HEK293 (cell line): ENCODE measurements around the gene VAV2.
A peak's percentile ranks its signal among the peaks of the same experiment; 100 is the strongest.

Experiments
- CTCF ChIA-PET: fragments of 350-600 bp; formaldehyde crosslinking; extraction: SDS; loops from one replicate; lab custom pipeline; 2021; ENCODE audit warnings: antibody characterized with exemption; lab: Yijun Ruan, JAX
- POLR2A ChIA-PET: fragments of 300-600 bp; formaldehyde crosslinking; extraction: SDS; loops from one replicate; lab custom pipeline; 2020; ENCODE audit warnings: antibody characterized with exemption, inconsistent platforms; lab: Yijun Ruan, JAX
- H3K27ac ChIP-seq: fragments of 200-500 bp; sonication (Bioruptor generic); 2 replicates; pipeline ENCODE4 v1.5.1; 2014; ENCODE audit warnings: low read depth, low read length, control low read depth, inconsistent platforms; ENCODE audit errors: extremely low read depth
- H3K36me3 ChIP-seq, 2 experiments: fragments of 200-500 bp in 1 of 2; sonication (Bioruptor generic) in 1 of 2; 1 replicate in 1 of 2; 2 replicates in 1 of 2; pipeline ENCODE4 v1.5.1; 2014 to 2017; ENCODE audit warnings: inconsistent platforms in 2 of 2, low read length in 2 of 2; ENCODE audit not compliant: control insufficient read depth in 2 of 2, insufficient read depth in 1 of 2
- H3K4me1 ChIP-seq: fragments of 200-500 bp; sonication (Bioruptor generic); 2 replicates; pipeline ENCODE4 v1.5.1; 2014; ENCODE audit warnings: mild to moderate bottlenecking, low read length, inconsistent platforms; ENCODE audit not compliant: control insufficient read depth, insufficient read depth
- H3K4me3 ChIP-seq: 2 replicates; pipeline ENCODE4 v1.5.1; 2011; ENCODE audit warnings: low read depth, mild to moderate bottlenecking, control low read depth, low read length, moderate library complexity
- H3K9me3 ChIP-seq: fragments of 200-500 bp; sonication (Bioruptor generic); 2 replicates; pipeline ENCODE4 v1.5.1; 2014; ENCODE audit warnings: low read depth, low read length, inconsistent platforms; ENCODE audit not compliant: control insufficient read depth, insufficient read depth
- CTCF ChIP-seq: fragments of 450-650 bp; formaldehyde crosslinking; IDR thresholded peaks from 2 replicates; pipeline ENCODE4 v1.5.1; 2016; ENCODE audit warnings: missing biosample characterization, missing genetic modification characterization
- GLIS1 ChIP-seq: fragments of 450-650 bp; formaldehyde crosslinking; IDR thresholded peaks from 2 replicates; pipeline ENCODE4 v1.5.1; 2016; ENCODE audit warnings: missing biosample characterization, missing genetic modification characterization
- OVOL3 ChIP-seq: fragments of 450-650 bp; formaldehyde crosslinking; IDR thresholded peaks from 2 replicates; pipeline ENCODE4 v1.5.1; 2016; ENCODE audit warnings: missing biosample characterization, missing genetic modification characterization
- PRDM1 ChIP-seq: fragments of 450-650 bp; formaldehyde crosslinking; IDR thresholded peaks from 2 replicates; pipeline ENCODE4; 2016; ENCODE audit warnings: missing biosample characterization, missing genetic modification characterization
- SCRT2 ChIP-seq: fragments of 450-650 bp; formaldehyde crosslinking; IDR thresholded peaks from 2 replicates; pipeline ENCODE4 v1.5.1; 2016; ENCODE audit warnings: missing biosample characterization, missing genetic modification characterization
- ZBTB17 ChIP-seq: fragments of 450-650 bp; formaldehyde crosslinking; IDR thresholded peaks from 2 replicates; pipeline ENCODE4 v1.5.1; 2016; ENCODE audit warnings: missing biosample characterization, missing genetic modification characterization
- ZNF2 ChIP-seq: fragments of 450-650 bp; formaldehyde crosslinking; IDR thresholded peaks from 2 replicates; pipeline ENCODE4 v1.5.1; 2016; ENCODE audit warnings: missing biosample characterization, missing genetic modification characterization
- ZNF23 ChIP-seq: fragments of 450-650 bp; formaldehyde crosslinking; IDR thresholded peaks from 2 replicates; pipeline ENCODE4 v1.5.1; 2016; ENCODE audit warnings: missing biosample characterization, missing genetic modification characterization, borderline replicate concordance
- ZNF324 ChIP-seq: fragments of 450-650 bp; formaldehyde crosslinking; IDR thresholded peaks from 2 replicates; pipeline ENCODE4 v1.5.1; 2016; ENCODE audit warnings: missing biosample characterization, missing genetic modification characterization
- ZNF335 ChIP-seq: fragments of 450-650 bp; formaldehyde crosslinking; conservative IDR thresholded peaks from 2 replicates; pipeline ENCODE4 v1.5.1; 2016; ENCODE audit warnings: missing biosample characterization, missing genetic modification characterization
- ZNF354C ChIP-seq: fragments of 450-650 bp; formaldehyde crosslinking; IDR thresholded peaks from 2 replicates; pipeline ENCODE4 v1.5.1; 2016; ENCODE audit warnings: missing biosample characterization, missing genetic modification characterization, low read depth, borderline replicate concordance
- ZNF623 ChIP-seq: fragments of 450-650 bp; formaldehyde crosslinking; IDR thresholded peaks from 2 replicates; pipeline ENCODE4 v1.5.1; 2016; ENCODE audit warnings: missing biosample characterization, missing genetic modification characterization
- ZNF626 ChIP-seq: fragments of 450-650 bp; sonication (Bioruptor Pico); formaldehyde crosslinking; IDR thresholded peaks from 2 replicates; pipeline ENCODE4 v1.5.1; 2018; ENCODE audit warnings: missing biosample characterization, missing genetic modification characterization, inconsistent platforms
- ZNF658 ChIP-seq: fragments of 450-650 bp; formaldehyde crosslinking; IDR thresholded peaks from 2 replicates; pipeline ENCODE4; 2016; ENCODE audit warnings: missing biosample characterization, missing genetic modification characterization
- ZNF843 ChIP-seq: fragments of 450-650 bp; formaldehyde crosslinking; IDR thresholded peaks from 2 replicates; pipeline ENCODE4 v1.5.1; 2016; ENCODE audit warnings: missing biosample characterization, missing genetic modification characterization
- TF ChIP-seq, protein P1 (sequence below): fragments of 450-650 bp; IDR thresholded peaks from 2 replicates; pipeline ENCODE4 v1.5.1; 2018; ENCODE audit warnings: missing biosample characterization, mild to moderate bottlenecking, missing genetic modification characterization

The VAV2 gene

GRCh38 chr9:133928248-133928764 lies 63.8 kb downstream of the VAV2 start:
- CTCF ChIA-PET: interaction anchor here (0.9 kb wide), 1 partner anchor 11 kb away, joined by 3 read pairs; no protein-coding TSS in a partner anchor
- TF ChIP-seq ZNF2: no peak
- Histone ChIP-seq H3K4me1 (no peaks in the 10 kb centered on the region), H3K4me3 (no peak overlapping the region), H3K27ac (no peak overlapping the region), H3K36me3 (no peaks in the 10 kb centered on the region), H3K9me3 (no peaks in the 10 kb centered on the region)
- POLR2A ChIA-PET: no interaction called here

DNA sequence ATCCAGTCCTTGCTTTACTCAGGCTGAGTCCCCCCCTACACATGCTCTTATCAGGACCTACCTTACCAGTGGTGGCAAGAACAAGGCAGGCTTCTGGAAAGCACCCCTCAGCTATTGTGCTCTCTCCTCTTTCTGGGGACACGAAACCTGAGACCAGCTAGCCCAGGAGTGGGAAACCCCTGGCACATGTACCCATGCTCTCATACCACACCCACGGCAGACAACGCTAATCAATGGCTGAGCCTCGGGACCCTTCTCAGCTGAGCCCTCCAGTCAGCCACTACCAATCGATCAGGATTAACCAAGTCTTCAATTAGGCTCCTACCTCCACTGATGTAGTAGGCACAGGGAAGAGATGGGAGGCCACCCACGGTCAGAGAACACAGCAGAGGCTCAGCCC lies 65.1 kb downstream of the VAV2 start:
- no peaks in the 10 kb centered on the region for H3K9me3 ChIP-seq
- H3K4me1 ChIP-seq: no peaks in the 10 kb centered on the region
- no peak for TF ChIP-seq OVOL3 (tag by site-specific recombination)
- no peak for TF ChIP-seq CTCF (tag by site-specific recombination)
- peak; percentile 86 for TF ChIP-seq ZBTB17
- no peak for TF ChIP-seq ZNF843 (tag by site-specific recombination)
- TF ChIP-seq, protein P1, sequence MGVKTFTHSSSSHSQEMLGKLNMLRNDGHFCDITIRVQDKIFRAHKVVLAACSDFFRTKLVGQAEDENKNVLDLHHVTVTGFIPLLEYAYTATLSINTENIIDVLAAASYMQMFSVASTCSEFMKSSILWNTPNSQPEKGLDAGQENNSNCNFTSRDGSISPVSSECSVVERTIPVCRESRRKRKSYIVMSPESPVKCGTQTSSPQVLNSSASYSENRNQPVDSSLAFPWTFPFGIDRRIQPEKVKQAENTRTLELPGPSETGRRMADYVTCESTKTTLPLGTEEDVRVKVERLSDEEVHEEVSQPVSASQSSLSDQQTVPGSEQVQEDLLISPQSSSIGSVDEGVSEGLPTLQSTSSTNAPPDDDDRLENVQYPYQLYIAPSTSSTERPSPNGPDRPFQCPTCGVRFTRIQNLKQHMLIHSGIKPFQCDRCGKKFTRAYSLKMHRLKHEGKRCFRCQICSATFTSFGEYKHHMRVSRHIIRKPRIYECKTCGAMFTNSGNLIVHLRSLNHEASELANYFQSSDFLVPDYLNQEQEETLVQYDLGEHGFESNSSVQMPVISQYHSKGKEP (tag by site-specific recombination): no peak
- no peak for TF ChIP-seq ZNF658 (tag by site-specific recombination)
- peak; percentile 70; the same call in 1 of the 2 replicates for TF ChIP-seq ZNF23 (tag by site-specific recombination)
- no peak for TF ChIP-seq ZNF324 (tag by site-specific recombination)
- no peak for TF ChIP-seq ZNF335 (tag by site-specific recombination)
- TF ChIP-seq GLIS1 (tag by site-specific recombination): no peak
- TF ChIP-seq ZNF626 (tag by site-specific recombination): no peak
- no peak for TF ChIP-seq PRDM1 (tag by site-specific recombination)
- POLR2A ChIA-PET: no interaction called here
- H3K4me3 ChIP-seq: no peak overlapping the region
- H3K27ac ChIP-seq: no peak overlapping the region
- CTCF ChIA-PET: no interaction called here
- H3K36me3 ChIP-seq: no peaks in the 10 kb centered on the region

DNA sequence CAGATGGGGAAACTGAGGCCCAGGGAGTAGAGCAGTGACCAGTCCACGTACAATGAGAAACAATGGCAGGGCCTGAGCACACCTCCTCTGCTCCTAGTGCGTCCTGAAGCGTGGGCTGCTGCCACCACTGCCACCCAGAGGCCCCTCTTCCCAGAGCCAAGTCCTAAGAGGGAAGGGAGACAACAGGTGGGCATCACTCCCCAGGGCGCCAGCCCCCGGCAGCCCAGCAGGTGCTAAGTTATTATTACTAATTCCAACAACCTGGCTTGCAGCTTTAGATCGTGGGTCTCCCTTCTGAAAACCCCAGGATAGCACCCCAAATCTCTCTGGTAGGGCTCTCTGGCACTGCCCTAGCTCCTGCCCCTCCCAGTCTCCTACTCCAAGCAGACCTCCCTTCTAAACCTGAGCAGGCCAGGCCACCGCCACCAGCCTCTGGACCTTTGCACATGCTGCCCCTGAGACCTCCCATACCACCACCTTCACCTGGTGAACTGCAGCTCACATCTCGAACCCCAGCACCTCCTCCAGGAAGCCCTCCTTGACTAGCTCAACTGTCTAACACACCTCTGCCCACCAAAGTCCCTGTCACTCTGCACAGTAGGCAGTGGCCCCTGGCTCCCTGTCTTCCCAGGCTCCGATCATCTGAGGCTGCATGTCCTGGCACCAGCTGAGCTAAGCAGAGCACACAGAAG lies 65.8 kb downstream of the VAV2 start:
- no peak overlapping the region for H3K27ac ChIP-seq
- ChIA-PET CTCF (interaction anchor here (0.6 to 0.7 kb wide), 3 partner anchors 14 to 145 kb away, joined by 3 read pairs; no protein-coding TSS in a partner anchor), POLR2A (no interaction called here)
- TF ChIP-seq ZNF354C (tag by site-specific recombination) (no peak), SCRT2 (tag by site-specific recombination) (0 out of 2 replicates have a peak, but pooled peaks have one; percentile 24), ZNF623 (tag by site-specific recombination) (peak; percentile 73), ZNF23 (tag by site-specific recombination) (no peak)
- no peak overlapping the region for H3K4me3 ChIP-seq
- no peaks in the 10 kb centered on the region for H3K9me3 ChIP-seq
- H3K36me3 ChIP-seq: no peaks in the 10 kb centered on the region
- no peaks in the 10 kb centered on the region for H3K4me1 ChIP-seq
